ENCODE data around the gene IRS1.

Gene IRS1

DNA sequence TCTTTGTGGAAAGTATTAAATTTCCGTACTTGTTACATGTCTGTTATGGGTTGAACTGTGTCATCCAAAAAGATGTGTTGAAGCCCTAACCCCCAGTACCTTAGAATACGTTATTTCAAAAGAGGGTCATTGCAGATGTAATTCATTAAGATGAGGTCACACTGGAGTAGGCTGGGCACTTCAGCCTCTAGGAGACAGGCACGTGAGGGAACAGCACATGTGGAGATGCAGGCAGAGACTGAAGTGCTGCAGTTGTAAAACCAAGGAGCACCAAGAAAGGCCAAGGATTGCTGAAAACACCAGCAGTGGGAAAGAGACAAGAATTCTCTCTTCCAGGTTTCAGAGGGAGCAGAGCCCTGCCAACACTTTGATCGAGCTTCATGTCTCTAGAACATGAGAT is 31.6 kb upstream of the IRS1 start:
- H2AFZ ChIP-seq (ENCODE audit: low read depth, low read length) = no peak overlapping the region
- H3K4me3 ChIP-seq (ENCODE audit: low read length) = no peak overlapping the region
- no peaks in the 10 kb centered on the region for H3K36me3 ChIP-seq (replicated peaks; ENCODE audit: low read depth, low read length)
- no peak overlapping the region for H3K4me2 ChIP-seq (ENCODE audit: low read length)
- TF ChIP-seq EZH2phosphoT487 (IDR thresholded peaks at IDR 0.05; ENCODE audit: low read depth) = no peak
- TF ChIP-seq, protein P1, sequence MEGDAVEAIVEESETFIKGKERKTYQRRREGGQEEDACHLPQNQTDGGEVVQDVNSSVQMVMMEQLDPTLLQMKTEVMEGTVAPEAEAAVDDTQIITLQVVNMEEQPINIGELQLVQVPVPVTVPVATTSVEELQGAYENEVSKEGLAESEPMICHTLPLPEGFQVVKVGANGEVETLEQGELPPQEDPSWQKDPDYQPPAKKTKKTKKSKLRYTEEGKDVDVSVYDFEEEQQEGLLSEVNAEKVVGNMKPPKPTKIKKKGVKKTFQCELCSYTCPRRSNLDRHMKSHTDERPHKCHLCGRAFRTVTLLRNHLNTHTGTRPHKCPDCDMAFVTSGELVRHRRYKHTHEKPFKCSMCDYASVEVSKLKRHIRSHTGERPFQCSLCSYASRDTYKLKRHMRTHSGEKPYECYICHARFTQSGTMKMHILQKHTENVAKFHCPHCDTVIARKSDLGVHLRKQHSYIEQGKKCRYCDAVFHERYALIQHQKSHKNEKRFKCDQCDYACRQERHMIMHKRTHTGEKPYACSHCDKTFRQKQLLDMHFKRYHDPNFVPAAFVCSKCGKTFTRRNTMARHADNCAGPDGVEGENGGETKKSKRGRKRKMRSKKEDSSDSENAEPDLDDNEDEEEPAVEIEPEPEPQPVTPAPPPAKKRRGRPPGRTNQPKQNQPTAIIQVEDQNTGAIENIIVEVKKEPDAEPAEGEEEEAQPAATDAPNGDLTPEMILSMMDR (IDR thresholded peaks at IDR 0.05; ENCODE audit: low read depth, low read length) = no peak
- H3K79me2 ChIP-seq (ENCODE audit: low read length) = peaks cover 19% of the 10 kb centered on the region
- no peaks in the 10 kb centered on the region for H4K20me1 ChIP-seq (ENCODE audit: insufficient read depth, low read length)
- no peaks in the 10 kb centered on the region for H3K27me3 ChIP-seq (ENCODE audit: low read depth, low read length)
- H3K27ac ChIP-seq (ENCODE audit: low read length) = no peak overlapping the region
- H3K9ac ChIP-seq (ENCODE audit: low read length) = no peak overlapping the region
- H3K4me1 ChIP-seq (ENCODE audit: low read length) = peaks cover 4% of the 10 kb centered on the region; the same call in 1 of the 2 replicates
- no peaks in the 10 kb centered on the region for H3K9me3 ChIP-seq (ENCODE audit: insufficient read depth, low read length)

DNA sequence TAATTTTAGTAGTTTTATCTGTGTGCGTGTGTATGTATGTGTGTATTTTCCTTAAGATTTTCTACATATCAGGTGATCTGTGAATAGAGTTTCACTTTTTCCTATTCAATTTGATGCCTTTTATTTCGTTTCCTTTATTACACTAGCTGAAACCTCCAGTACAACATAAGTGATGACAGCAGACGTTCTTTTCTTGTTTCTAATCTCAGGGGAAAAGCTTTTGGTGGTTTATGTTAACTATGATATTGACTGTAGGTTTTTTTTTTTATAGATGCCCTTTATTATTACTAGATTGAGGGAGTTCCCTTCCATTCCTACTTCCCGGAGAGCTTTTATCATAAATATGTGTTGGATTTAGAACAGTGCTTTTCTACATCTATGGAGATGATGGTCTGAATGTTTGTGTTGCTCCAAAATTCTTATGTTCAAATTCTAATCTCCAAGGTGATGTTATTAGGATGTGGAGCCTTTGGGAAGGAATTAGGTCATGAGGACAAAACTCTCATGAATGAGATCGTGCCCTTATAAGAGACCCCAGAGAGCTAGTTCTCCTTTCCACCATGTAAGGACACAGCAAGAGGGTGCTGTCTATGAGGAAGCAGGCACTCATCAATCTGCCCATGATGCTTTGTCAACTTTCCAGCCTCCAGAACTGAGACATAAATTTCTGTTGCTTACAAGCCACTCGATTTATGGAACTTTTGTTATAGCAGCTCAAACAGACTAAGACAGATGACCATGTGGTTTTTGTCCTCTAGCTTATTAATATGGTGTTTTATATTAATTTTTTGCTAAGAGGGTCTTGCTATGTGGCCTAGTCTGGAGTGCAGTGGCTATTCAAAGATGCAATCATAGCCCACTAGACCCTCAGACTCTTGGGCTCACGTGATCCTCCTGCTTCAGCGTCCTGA is 30.4 kb upstream of the IRS1 start:
- Histone ChIP-seq H3K4me2 (ENCODE audit: low read length) (no peak overlapping the region), H3K9me3 (ENCODE audit: insufficient read depth, low read length) (no peaks in the 10 kb centered on the region), H3K27ac (ENCODE audit: low read length) (no peak overlapping the region), H3K27me3 (ENCODE audit: low read depth, low read length) (no peaks in the 10 kb centered on the region), H3K4me1 (ENCODE audit: low read length) (no peaks in the 10 kb centered on the region), H3K4me3 (ENCODE audit: low read length) (no peak overlapping the region), H3K79me2 (ENCODE audit: low read length) (peaks cover 13% of the 10 kb centered on the region; the same call in 1 of the 2 replicates), H3K36me3 (replicated peaks; ENCODE audit: low read depth, low read length) (no peaks in the 10 kb centered on the region), H4K20me1 (ENCODE audit: insufficient read depth, low read length) (no peaks in the 10 kb centered on the region), H2AFZ (ENCODE audit: low read depth, low read length) (no peak overlapping the region), H3K9ac (ENCODE audit: low read length) (no peak overlapping the region)
- TF ChIP-seq EZH2phosphoT487 (IDR thresholded peaks at IDR 0.05; ENCODE audit: low read depth) = no peak
- TF ChIP-seq, protein P1 (IDR thresholded peaks at IDR 0.05; ENCODE audit: low read depth, low read length) = no peak

DNA sequence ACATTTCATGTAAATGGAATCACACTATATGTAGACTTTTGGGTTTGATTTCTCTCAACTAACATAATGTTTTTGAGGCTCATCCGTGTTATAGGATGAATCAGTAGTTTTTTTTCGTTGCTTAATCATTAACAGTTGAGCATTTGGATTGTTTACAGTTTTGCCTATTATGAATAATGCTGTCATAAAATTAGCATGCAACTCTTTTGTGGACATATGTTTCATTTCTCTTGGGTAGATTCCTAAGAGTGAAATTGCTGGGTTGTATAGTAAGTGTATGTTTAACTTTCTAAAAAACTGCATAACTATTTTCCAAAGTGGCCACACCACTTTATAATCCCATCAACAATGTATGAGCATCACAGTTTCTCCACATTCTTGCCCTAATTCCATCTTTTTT is 28.6 kb upstream of the IRS1 start:
- Histone ChIP-seq H3K9ac (ENCODE audit: low read length) (no peak overlapping the region), H4K20me1 (ENCODE audit: insufficient read depth, low read length) (no peaks in the 10 kb centered on the region), H3K9me3 (ENCODE audit: insufficient read depth, low read length) (no peaks in the 10 kb centered on the region), H3K27ac (ENCODE audit: low read length) (no peak overlapping the region), H3K27me3 (ENCODE audit: low read depth, low read length) (no peaks in the 10 kb centered on the region), H3K36me3 (replicated peaks; ENCODE audit: low read depth, low read length) (no peaks in the 10 kb centered on the region), H3K79me2 (ENCODE audit: low read length) (no peaks in the 10 kb centered on the region), H3K4me2 (ENCODE audit: low read length) (no peak overlapping the region), H3K4me3 (ENCODE audit: low read length) (no peak overlapping the region), H2AFZ (ENCODE audit: low read depth, low read length) (no peak overlapping the region), H3K4me1 (ENCODE audit: low read length) (no peaks in the 10 kb centered on the region)
- no peak for TF ChIP-seq EZH2phosphoT487 (IDR thresholded peaks at IDR 0.05; ENCODE audit: low read depth)
- TF ChIP-seq, protein P1 (IDR thresholded peaks at IDR 0.05; ENCODE audit: low read depth, low read length) = no peak

DNA sequence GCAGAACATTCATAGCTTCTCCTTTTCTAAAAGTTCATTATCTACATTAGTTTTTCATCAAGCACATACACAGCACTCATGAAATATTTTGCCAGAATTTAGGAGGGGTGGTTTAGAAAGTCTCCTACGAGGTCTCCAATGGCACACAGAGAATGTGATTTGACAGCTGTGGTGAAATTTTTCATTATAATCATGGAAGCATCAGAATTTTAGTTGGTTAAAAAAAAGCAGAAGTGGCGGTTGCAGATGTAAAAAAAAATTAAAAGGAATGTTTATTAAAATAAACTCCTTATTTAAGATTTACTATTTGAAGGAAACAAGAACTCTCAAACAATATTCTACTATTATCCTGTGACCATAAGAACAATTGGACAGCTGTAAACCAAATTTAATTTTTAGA is 25.4 kb upstream of the IRS1 start:
- H3K4me3 ChIP-seq (ENCODE audit: low read length) = no peak overlapping the region
- no peaks in the 10 kb centered on the region for H3K36me3 ChIP-seq (replicated peaks; ENCODE audit: low read depth, low read length)
- H3K4me1 ChIP-seq (ENCODE audit: low read length) = no peaks in the 10 kb centered on the region
- no peak overlapping the region for H3K4me2 ChIP-seq (ENCODE audit: low read length)
- H3K27me3 ChIP-seq (ENCODE audit: low read depth, low read length) = no peaks in the 10 kb centered on the region
- no peaks in the 10 kb centered on the region for H4K20me1 ChIP-seq (ENCODE audit: insufficient read depth, low read length)
- no peak overlapping the region for H3K9ac ChIP-seq (ENCODE audit: low read length)
- TF ChIP-seq, protein P1 (IDR thresholded peaks at IDR 0.05; ENCODE audit: low read depth, low read length) = no peak
- TF ChIP-seq EZH2phosphoT487 (IDR thresholded peaks at IDR 0.05; ENCODE audit: low read depth) = no peak
- H3K9me3 ChIP-seq (ENCODE audit: insufficient read depth, low read length) = no peaks in the 10 kb centered on the region
- H3K79me2 ChIP-seq (ENCODE audit: low read length) = no peaks in the 10 kb centered on the region
- H3K27ac ChIP-seq (ENCODE audit: low read length) = no peak overlapping the region
- H2AFZ ChIP-seq (ENCODE audit: low read depth, low read length) = no peak overlapping the region
